ENCODE results near the gene MLLT10. TPM values are rescaled to one million over a fixed set of nuclear protein-coding genes. Genes with fewer than 3 reads are reported as not detected.
A peak's percentile ranks its signal among the peaks of the same experiment; 100 is the strongest.

Gene MLLT10
- total RNA-seq, 1 donor from 2014 or later, result 65.6 TPM

DNA sequence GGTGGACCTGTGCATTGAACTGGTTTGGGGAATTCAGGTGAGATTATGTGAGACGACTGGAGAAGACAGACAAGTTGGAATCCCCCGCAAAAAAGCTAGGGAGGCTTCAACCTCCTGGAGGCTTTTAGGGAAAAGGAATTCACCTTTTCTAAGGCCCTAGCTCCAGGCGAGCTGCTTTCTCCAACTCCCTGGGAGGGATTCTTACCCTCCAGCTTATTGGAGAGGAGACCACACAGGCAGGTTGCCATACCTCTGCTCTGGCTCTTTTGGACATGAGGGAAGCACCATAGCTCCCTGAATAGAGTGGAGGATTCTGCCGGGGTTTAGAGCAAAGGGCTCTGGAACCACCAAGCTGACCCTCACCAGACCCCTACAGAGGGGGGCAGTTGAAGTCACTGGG, 213.8 kb downstream of the MLLT10 start:
- TF ChIP-seq CTCF (IDR thresholded peaks at IDR 0.05; ENCODE audit: unreplicated experiment), result no peak
- Mint-ChIP-seq H3K4me1 (ENCODE audit: low read depth) (peaks cover 25% of the 10 kb centered on the region), H3K4me3 (ENCODE audit: low read depth) (no peak overlapping the region), H3K27me3 (no peaks in the 10 kb centered on the region), H3K9me3 (ENCODE audit: low read depth) (no peaks in the 10 kb centered on the region), H3K36me3 (ENCODE audit: insufficient read depth) (peaks cover 25% of the 10 kb centered on the region), H3K27ac (peak overlapping the region; percentile 42)
- DNase-seq (ENCODE audit: low spot score, unreplicated experiment), result no peak

DNA sequence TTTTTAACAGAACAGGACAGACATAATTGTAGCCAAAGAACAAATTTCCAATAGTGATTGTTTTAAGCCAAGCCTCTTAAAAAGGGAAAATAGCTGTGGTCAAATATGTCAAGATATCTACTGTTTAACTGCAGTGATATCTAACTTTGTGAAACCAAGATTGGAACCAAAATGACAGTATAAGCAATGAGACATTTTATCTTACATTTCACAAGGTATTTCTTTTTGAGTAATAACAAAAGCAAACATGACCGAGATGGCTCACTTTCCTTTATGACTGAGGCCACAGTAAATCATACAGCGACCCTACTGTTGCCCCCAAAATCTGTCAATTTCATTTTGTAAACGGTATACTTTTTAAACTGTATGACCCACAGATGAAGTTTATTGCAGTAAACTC, 215.8 kb downstream of the MLLT10 start:
- Mint-ChIP-seq H3K4me3 (ENCODE audit: low read depth) (no peak overlapping the region), H3K27ac (no peak overlapping the region), H3K4me1 (ENCODE audit: low read depth) (peaks cover 21% of the 10 kb centered on the region), H3K9me3 (ENCODE audit: low read depth) (no peaks in the 10 kb centered on the region), H3K36me3 (ENCODE audit: insufficient read depth) (peaks cover 20% of the 10 kb centered on the region), H3K27me3 (no peaks in the 10 kb centered on the region)
- no peak for DNase-seq (ENCODE audit: low spot score, unreplicated experiment)
- no peak for TF ChIP-seq CTCF (IDR thresholded peaks at IDR 0.05; ENCODE audit: unreplicated experiment)

- no peak for TF ChIP-seq CTCF (IDR thresholded peaks at IDR 0.05; ENCODE audit: unreplicated experiment)
- no peaks in the 10 kb centered on the region for H3K9me3 Mint-ChIP-seq (ENCODE audit: low read depth)
- no peak for DNase-seq (ENCODE audit: low spot score, unreplicated experiment)
- peaks cover 21% of the 10 kb centered on the region for H3K4me1 Mint-ChIP-seq (ENCODE audit: low read depth)
- H3K4me3 Mint-ChIP-seq (ENCODE audit: low read depth), result no peak overlapping the region
- peaks cover 17% of the 10 kb centered on the region for H3K36me3 Mint-ChIP-seq (ENCODE audit: insufficient read depth)
- no peaks in the 10 kb centered on the region for H3K27me3 Mint-ChIP-seq
- peak overlapping the region; percentile 73 for H3K27ac Mint-ChIP-seq
These were observed 216.4 kb downstream of the MLLT10 start for GRCh38 chr10:21750424-21750823.

GRCh38 chr10:21751341-21752310, 217.6 kb downstream of the MLLT10 start:
- H3K27me3 Mint-ChIP-seq, result no peaks in the 10 kb centered on the region
- H3K27ac Mint-ChIP-seq, result peak overlapping the region; percentile 35
- no peak for TF ChIP-seq CTCF (IDR thresholded peaks at IDR 0.05; ENCODE audit: unreplicated experiment)
- no peak for DNase-seq (ENCODE audit: low spot score, unreplicated experiment)
- peak overlapping the region; percentile 22 for H3K4me3 Mint-ChIP-seq (ENCODE audit: low read depth)
- peaks cover 24% of the 10 kb centered on the region for H3K4me1 Mint-ChIP-seq (ENCODE audit: low read depth)
- H3K9me3 Mint-ChIP-seq (ENCODE audit: low read depth), result no peaks in the 10 kb centered on the region
- H3K36me3 Mint-ChIP-seq (ENCODE audit: insufficient read depth), result peaks cover 13% of the 10 kb centered on the region

GRCh38 chr10:21753497-21754270, 219.7 kb downstream of the MLLT10 start:
- peaks cover 30% of the 10 kb centered on the region for H3K4me1 Mint-ChIP-seq (ENCODE audit: low read depth)
- H3K4me3 Mint-ChIP-seq (ENCODE audit: low read depth), result no peak overlapping the region
- no peaks in the 10 kb centered on the region for H3K27me3 Mint-ChIP-seq
- peak overlapping the region; percentile 12 for H3K27ac Mint-ChIP-seq
- no peak for DNase-seq (ENCODE audit: low spot score, unreplicated experiment)
- TF ChIP-seq CTCF (IDR thresholded peaks at IDR 0.05; ENCODE audit: unreplicated experiment), result no peak
- no peaks in the 10 kb centered on the region for H3K9me3 Mint-ChIP-seq (ENCODE audit: low read depth)
- H3K36me3 Mint-ChIP-seq (ENCODE audit: insufficient read depth), result peaks cover 8% of the 10 kb centered on the region
